HCT116 (cell line): ENCODE results near the gene UBE2E1. TPM values are rescaled to one million over a fixed set of nuclear protein-coding genes. Genes with fewer than 3 reads are reported as not detected.

ENCODE experiments used
- ATAC-seq: fragments of 200-7000 bp; cut with Tn5 transposase; 2 replicates; pipeline ENCODE4 v1.9.1; 2020; ENCODE audit warnings: mild to moderate bottlenecking, moderate library complexity
- BruUV-seq: library from RNA; stranded (reverse); fragments of 400-500 nt; replicated peaks from 2 replicates; lab custom pipeline; 2021; lab: Mats Ljungman, UMichigan
- CTCF ChIA-PET: fragments of 300-600 bp; sonication (Branson Sonifier 250); formaldehyde crosslinking; loops from one replicate; lab custom pipeline; 2021; ENCODE audit warnings: antibody characterized with exemption; lab: Charles Lee
- POLR2A ChIA-PET: fragments of 300-600, 350-600 bp; sonication (Branson Sonifier 250); formaldehyde crosslinking; loops from one replicate; lab custom pipeline; 2021; ENCODE audit warnings: antibody characterized with exemption; lab: Charles Lee
- RAD21 ChIA-PET, 2 experiments: fragments of 300-600 bp; sonication (Branson Sonifier 250); formaldehyde crosslinking; loops; one replicate each; lab custom pipeline; 2023; ENCODE audit warnings: low total read pairs in 2 of 2; ENCODE audit not compliant: uncharacterized antibody in 2 of 2, unreplicated experiment in 2 of 2, low non-redundant PET in 1 of 2; lab: Charles Lee
- DNase-seq: peaks from one replicate; pipeline ENCODE4 v3.0.0-alpha.2; 2010; ENCODE audit warnings: low read depth, low spot score
- H2AFZ ChIP-seq: fragments of 200-600 bp; shearing (Covaris generic), sonication (generic); 2 replicates; pipeline ENCODE4 v1.6.1; 2017; ENCODE audit warnings: low read depth, mixed run types, mixed read lengths, antibody characterized with exemption, low read length; ENCODE audit not compliant: poor library complexity, severe bottlenecking
- H3K27ac ChIP-seq: 2 replicates; pipeline ENCODE4 v1.5.1; 2012; ENCODE audit warnings: low read depth, low read length
- H3K27me3 ChIP-seq: fragments of 200-600 bp; sonication (generic); 2 replicates; pipeline ENCODE4 v1.6.1; 2016; ENCODE audit warnings: mixed run types, low read length, mixed read lengths; ENCODE audit not compliant: insufficient read depth
- H3K36me3 ChIP-seq, 2 experiments: fragments of 200-500 bp in 1 of 2; fragments of 200-600 bp in 1 of 2; sonication (Bioruptor generic) in 1 of 2; sonication (generic) in 1 of 2; 2 replicates each; pipeline versions ENCODE4 v1.5.1 to v1.6.1; 2014 to 2016; ENCODE audit warnings: low read length in 2 of 2, inconsistent platforms in 1 of 2, mixed read lengths in 1 of 2, mixed run types in 1 of 2; ENCODE audit not compliant: insufficient read depth in 2 of 2, control insufficient read depth in 1 of 2
- H3K4me1 ChIP-seq, 2 experiments: fragments of 200-600 bp in 1 of 2; sonication (generic) in 1 of 2; 2 replicates each; pipeline versions ENCODE4 v1.5.1 to v1.6.1; 2012 to 2017; ENCODE audit warnings: low read length in 2 of 2, inconsistent platforms in 1 of 2, mild to moderate bottlenecking in 1 of 2, mixed read lengths in 1 of 2, mixed run types in 1 of 2, moderate library complexity in 1 of 2; ENCODE audit not compliant: insufficient read depth in 2 of 2, control insufficient read depth in 1 of 2
- H3K4me2 ChIP-seq: fragments of 200-600 bp; sonication (generic); 2 replicates; pipeline ENCODE4 v1.6.1; 2017; ENCODE audit warnings: mixed run types, low read length, mixed read lengths
- H3K4me3 ChIP-seq, 2 experiments: fragments of 200-600 bp in 1 of 2; sonication (generic) in 1 of 2; replicated peaks in 1 of 2; 2 replicates each; pipeline ENCODE4 v1.5.1; 2011 to 2016; ENCODE audit warnings: low read length in 2 of 2, control low read depth in 1 of 2, low read depth in 1 of 2, mild to moderate bottlenecking in 1 of 2, mixed read lengths in 1 of 2, mixed run types in 1 of 2
- H3K79me2 ChIP-seq: fragments of 200-600 bp; sonication (generic); 2 replicates; pipeline ENCODE4 v1.6.1; 2017; ENCODE audit warnings: mild to moderate bottlenecking, mixed run types, low read length, moderate library complexity, mixed read lengths; ENCODE audit not compliant: insufficient read depth
- H3K9ac ChIP-seq: fragments of 200-600 bp; sonication (generic); 2 replicates; pipeline ENCODE4 v1.6.1; 2016; ENCODE audit warnings: low read length, mixed read lengths
- H3K9me2 ChIP-seq: fragments of 200-600 bp; sonication (generic), shearing (Covaris generic); 2 replicates; pipeline ENCODE4 v1.6.1; 2017; ENCODE audit warnings: mixed run types, mild to moderate bottlenecking, moderate library complexity; ENCODE audit not compliant: insufficient read depth
- H3K9me3 ChIP-seq, 2 experiments: fragments of 200-500 bp in 1 of 2; fragments of 200-600 bp in 1 of 2; sonication (Bioruptor generic) in 1 of 2; sonication (generic) in 1 of 2; 2 replicates each; pipeline ENCODE4 v1.6.1; 2014 to 2017; ENCODE audit warnings: low read length in 2 of 2, mixed read lengths in 2 of 2, inconsistent platforms in 1 of 2, low read depth in 1 of 2, mild to moderate bottlenecking in 1 of 2, mixed run types in 1 of 2, moderate library complexity in 1 of 2; ENCODE audit not compliant: control insufficient read depth in 1 of 2, insufficient read depth in 1 of 2
- H4K20me1 ChIP-seq: fragments of 200-600 bp; sonication (generic), shearing (Covaris generic); 2 replicates; pipeline ENCODE4 v1.6.1; 2017; ENCODE audit warnings: mixed run types, mild to moderate bottlenecking, moderate library complexity; ENCODE audit not compliant: insufficient read depth
- CEBPB ChIP-seq: IDR thresholded peaks from 2 replicates; pipeline ENCODE4 v1.6.1; 2012; ENCODE audit warnings: low read depth
- EGR1 ChIP-seq: IDR thresholded peaks from 2 replicates; pipeline ENCODE4 v1.6.1; 2012; ENCODE audit warnings: low read depth
- EZH2phosphoT487 ChIP-seq: fragments of 200-600 bp; IDR thresholded peaks from 2 replicates; pipeline ENCODE4 v1.6.1; 2018; ENCODE audit warnings: antibody characterized with exemption, borderline replicate concordance
- FOSL1 ChIP-seq: IDR thresholded peaks from 2 replicates; pipeline ENCODE4 v1.6.1; 2012; ENCODE audit warnings: low read depth
- JUND ChIP-seq: IDR thresholded peaks from 2 replicates; pipeline ENCODE4 v1.6.1; 2012
- MAX ChIP-seq: IDR thresholded peaks from 2 replicates; pipeline ENCODE4 v1.6.1; 2012
- POLR2A ChIP-seq: IDR thresholded peaks from 2 replicates; pipeline ENCODE4 v1.7.0; 2011; ENCODE audit warnings: borderline replicate concordance; ENCODE audit not compliant: insufficient read depth, insufficient read length; ENCODE audit errors: extremely low read depth
- POLR2AphosphoS5 ChIP-seq: IDR thresholded peaks from 2 replicates; pipeline ENCODE4 v1.6.1; 2011; ENCODE audit warnings: mild to moderate bottlenecking, low read depth, low read length, moderate library complexity
- RAD21 ChIP-seq: IDR thresholded peaks from 2 replicates; pipeline ENCODE4 v1.6.1; 2012; ENCODE audit warnings: low read depth, mild to moderate bottlenecking
- REST ChIP-seq: IDR thresholded peaks from 2 replicates; pipeline ENCODE4 v1.6.1; 2012; ENCODE audit warnings: low read depth
- SIN3A ChIP-seq: IDR thresholded peaks from 2 replicates; pipeline ENCODE4 v1.6.1; 2012; ENCODE audit warnings: low read depth
- SP1 ChIP-seq: IDR thresholded peaks from 2 replicates; pipeline ENCODE4 v1.6.1; 2012; ENCODE audit warnings: low read depth
- SRF ChIP-seq: IDR thresholded peaks from 2 replicates; pipeline ENCODE4 v1.6.1; 2012; ENCODE audit warnings: low read depth
- YY1 ChIP-seq: IDR thresholded peaks from 2 replicates; pipeline ENCODE4 v1.6.1; 2011; ENCODE audit warnings: low read length, low read depth, moderate library complexity, mild to moderate bottlenecking; ENCODE audit not compliant: insufficient replicate concordance; ENCODE audit errors: extremely low read depth
- ZBTB33 ChIP-seq: IDR thresholded peaks from 2 replicates; pipeline ENCODE4 v1.6.1; 2011; ENCODE audit warnings: mild to moderate bottlenecking, low read length, moderate library complexity; ENCODE audit not compliant: insufficient replicate concordance; ENCODE audit errors: extremely low read depth
- ZFX ChIP-seq: fragments of 450-650 bp; IDR thresholded peaks from 2 replicates; pipeline ENCODE4 v1.6.1; 2017
- ZNF274 ChIP-seq: fragments of 200-500 bp; sonication (Bioruptor generic); IDR thresholded peaks from 2 replicates; pipeline ENCODE4 v1.6.1; 2014; ENCODE audit warnings: mild to moderate bottlenecking, low read depth, low read length, inconsistent platforms
- intact Hi-C: fragments of 100-400 bp; cut with micrococcal nuclease; formaldehyde crosslinking; loops from 2 replicates; pipeline ENCODE4 v1.10.0; 2022
- total RNA-seq: library from RNA; stranded (reverse); gene quantifications from one replicate; pipeline ENCODE4 v1.2.1, GENCODE V29; 2021; ENCODE audit not compliant: unreplicated experiment
- TF ChIP-seq, protein P1 (sequence below): IDR thresholded peaks from 2 replicates; pipeline ENCODE4 v1.6.1; 2012
- TF ChIP-seq, protein P2 (sequence below), 3 experiments: fragments of 200-600 bp in 1 of 3; sonication (generic) in 1 of 3; IDR thresholded peaks in 2 of 3; conservative IDR thresholded peaks in 1 of 3; 2 replicates each; pipeline ENCODE4 v1.5.1; 2012 to 2017; ENCODE audit warnings: low read depth in 2 of 3, low read length in 2 of 3, antibody characterized with exemption in 1 of 3, borderline replicate concordance in 1 of 3, control low read depth in 1 of 3, mild to moderate bottlenecking in 1 of 3, mixed read lengths in 1 of 3, mixed run types in 1 of 3, moderate library complexity in 1 of 3; ENCODE audit not compliant: insufficient read depth in 1 of 3

UBE2E1 gene
- total RNA-seq, 1 experiment from 2014 or later: 75.1 TPM

- DNase-seq (no peak), ATAC-seq (no peak)
- intact Hi-C loops: no loop called here
- Histone ChIP-seq H3K36me3 (no peaks in the 10 kb centered on the region; a peak in 1 of 4 replicates), H3K4me3 (no peak overlapping the region), H3K27me3 (no peaks in the 10 kb centered on the region), H3K9me2 (no peaks in the 10 kb centered on the region), H3K4me2 (no peak overlapping the region), H3K9me3 (no peaks in the 10 kb centered on the region), H4K20me1 (peaks cover 4% of the 10 kb centered on the region; the same call in 1 of the 2 replicates), H3K4me1 (no peaks in the 10 kb centered on the region), H3K9ac (no peak overlapping the region), H2AFZ (no peak overlapping the region), H3K27ac (no peak overlapping the region), H3K79me2 (peaks cover 39% of the 10 kb centered on the region)
- CTCF ChIA-PET: interaction anchor here (0.6 kb wide), 1 partner anchor 15 kb away, joined by 3 read pairs; no protein-coding TSS in a partner anchor
- POLR2A ChIA-PET: no interaction called here
- TF ChIP-seq, protein P1, sequence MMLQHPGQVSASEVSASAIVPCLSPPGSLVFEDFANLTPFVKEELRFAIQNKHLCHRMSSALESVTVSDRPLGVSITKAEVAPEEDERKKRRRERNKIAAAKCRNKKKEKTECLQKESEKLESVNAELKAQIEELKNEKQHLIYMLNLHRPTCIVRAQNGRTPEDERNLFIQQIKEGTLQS: no peak
- TF ChIP-seq POLR2A (no peak), ZBTB33 (no peak), CEBPB (no peak), REST (no peak), SP1 (no peak), RAD21 (no peak), SRF (no peak), YY1 (no peak), ZFX (no peak), EZH2phosphoT487 (no peak), EGR1 (no peak), SIN3A (no peak), MAX (no peak), POLR2AphosphoS5 (no peak), JUND (no peak), FOSL1 (no peak), ZNF274 (no peak)
- TF ChIP-seq, protein P2, sequence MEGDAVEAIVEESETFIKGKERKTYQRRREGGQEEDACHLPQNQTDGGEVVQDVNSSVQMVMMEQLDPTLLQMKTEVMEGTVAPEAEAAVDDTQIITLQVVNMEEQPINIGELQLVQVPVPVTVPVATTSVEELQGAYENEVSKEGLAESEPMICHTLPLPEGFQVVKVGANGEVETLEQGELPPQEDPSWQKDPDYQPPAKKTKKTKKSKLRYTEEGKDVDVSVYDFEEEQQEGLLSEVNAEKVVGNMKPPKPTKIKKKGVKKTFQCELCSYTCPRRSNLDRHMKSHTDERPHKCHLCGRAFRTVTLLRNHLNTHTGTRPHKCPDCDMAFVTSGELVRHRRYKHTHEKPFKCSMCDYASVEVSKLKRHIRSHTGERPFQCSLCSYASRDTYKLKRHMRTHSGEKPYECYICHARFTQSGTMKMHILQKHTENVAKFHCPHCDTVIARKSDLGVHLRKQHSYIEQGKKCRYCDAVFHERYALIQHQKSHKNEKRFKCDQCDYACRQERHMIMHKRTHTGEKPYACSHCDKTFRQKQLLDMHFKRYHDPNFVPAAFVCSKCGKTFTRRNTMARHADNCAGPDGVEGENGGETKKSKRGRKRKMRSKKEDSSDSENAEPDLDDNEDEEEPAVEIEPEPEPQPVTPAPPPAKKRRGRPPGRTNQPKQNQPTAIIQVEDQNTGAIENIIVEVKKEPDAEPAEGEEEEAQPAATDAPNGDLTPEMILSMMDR (IDR thresholded peaks at IDR 0.05 in 2 of 3, conservative IDR thresholded peaks at IDR 0.05 in 1 of 3; ENCODE audit: borderline replicate concordance in 1 of 3, insufficient read depth in 1 of 3, low read depth in 2 of 3, low read length in 2 of 3): no peak
- RAD21 ChIA-PET: no interaction called here
- no TSS peak for BruUV-seq
These were observed 68.2 kb downstream of the UBE2E1 start for GRCh38 chr3:23873941-23874340.
